Measurements from ENCODE around the gene SPINK2. TPM values are rescaled to one million over a fixed set of nuclear protein-coding genes. Genes with fewer than 3 reads are reported as not detected.

The SPINK2 gene
- total and polyA plus RNA-seq, 2 experiments from 2014 or later, result not detected

DNA sequence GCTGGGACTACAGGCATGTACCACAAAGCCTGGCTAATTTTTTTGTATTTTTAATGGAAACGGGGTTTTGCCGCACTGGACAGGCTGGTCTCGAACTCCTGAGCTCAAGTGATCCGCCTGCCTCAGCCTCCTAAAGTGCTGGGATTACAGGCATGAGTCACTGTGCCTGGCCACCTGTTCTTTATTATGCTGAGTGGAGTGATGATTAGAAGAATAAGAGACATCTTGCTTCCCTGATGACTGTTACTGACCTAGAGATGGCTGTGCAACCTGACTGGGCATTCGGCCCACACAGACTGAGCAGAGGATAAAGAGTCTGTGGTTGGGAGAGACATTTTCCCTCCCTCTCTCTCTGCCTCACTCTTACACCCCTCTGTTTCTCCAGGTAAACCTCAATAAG, 56.7 kb downstream of the SPINK2 start:
- Histone ChIP-seq H3K4me1 (ENCODE audit: insufficient read depth) (0 out of 2 replicates have a peak, but pooled peaks cover 3% of the 10 kb centered on the region), H3K9ac (no peak overlapping the region), H3K9me3 (ENCODE audit: low read depth) (no peaks in the 10 kb centered on the region), H4K20me1 (ENCODE audit: insufficient read depth) (no peaks in the 10 kb centered on the region), H3K4me3 (no peak overlapping the region), H2AFZ (no peak overlapping the region), H3K27me3 (replicated peaks; ENCODE audit: insufficient read depth) (peaks cover 7% of the 10 kb centered on the region), H3K36me3 (ENCODE audit: low read depth) (no peaks in the 10 kb centered on the region), H3K79me2 (ENCODE audit: insufficient read depth) (no peaks in the 10 kb centered on the region), H3K9me2 (ENCODE audit: insufficient read depth) (no peaks in the 10 kb centered on the region), H3K4me2 (ENCODE audit: unreplicated experiment) (no peak overlapping the region), H3F3A (ENCODE audit: insufficient read depth) (no peaks in the 10 kb centered on the region), H3K27ac (no peak overlapping the region)
- no peak for TF ChIP-seq EZH2 (IDR thresholded peaks at IDR 0.05; ENCODE audit: insufficient read depth, poor library complexity, severe bottlenecking)
- TF ChIP-seq EZH2phosphoT487 (IDR thresholded peaks at IDR 0.05; ENCODE audit: insufficient read depth, low read depth), result no peak
- DNase-seq, result peak; percentile 71
- in situ Hi-C loops (cut with MboI), result no loop called here
- 15 to 29% methylated on average over 5 of the region's 5 CpGs for WGBS, 2 experiments (ENCODE audit: low coverage in 1 of 2, low lambda C conversion rate in 2 of 2, missing lambda C conversion rate in 2 of 2)

DNA sequence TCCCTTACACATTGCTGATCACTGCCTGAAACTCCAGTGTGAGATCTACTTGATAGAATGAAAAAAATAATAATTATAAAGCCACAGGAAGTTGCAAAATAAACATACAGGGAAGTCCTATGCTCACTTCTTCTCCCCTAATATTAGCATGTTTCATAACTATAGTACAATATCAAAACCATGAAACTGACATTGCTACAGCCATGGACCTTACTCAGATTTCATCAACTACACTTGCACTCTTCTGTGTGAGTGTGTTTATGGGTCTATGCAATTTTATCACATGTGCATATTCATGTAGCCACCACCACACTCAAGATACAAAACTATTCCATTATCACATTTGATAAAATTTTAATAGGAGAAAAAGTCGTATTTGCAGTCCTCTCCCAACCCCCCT, 57.3 kb downstream of the SPINK2 start:
- Histone ChIP-seq H3K36me3 (ENCODE audit: low read depth) (no peaks in the 10 kb centered on the region), H3K27me3 (replicated peaks; ENCODE audit: insufficient read depth) (peaks cover 7% of the 10 kb centered on the region), H3K9ac (no peak overlapping the region), H3F3A (ENCODE audit: insufficient read depth) (no peaks in the 10 kb centered on the region), H2AFZ (no peak overlapping the region), H3K4me1 (ENCODE audit: insufficient read depth) (0 out of 2 replicates have a peak, but pooled peaks cover 3% of the 10 kb centered on the region), H3K4me3 (no peak overlapping the region), H3K9me3 (ENCODE audit: low read depth) (no peaks in the 10 kb centered on the region), H3K4me2 (ENCODE audit: unreplicated experiment) (no peak overlapping the region), H4K20me1 (ENCODE audit: insufficient read depth) (no peaks in the 10 kb centered on the region), H3K9me2 (ENCODE audit: insufficient read depth) (no peaks in the 10 kb centered on the region), H3K27ac (no peak overlapping the region), H3K79me2 (ENCODE audit: insufficient read depth) (no peaks in the 10 kb centered on the region)
- in situ Hi-C loops (cut with MboI), result no loop called here
- no peak for DNase-seq
- 29 to 42% methylated on average over 1 of the region's 1 CpG for WGBS, 2 experiments (ENCODE audit: low coverage in 1 of 2, low lambda C conversion rate in 2 of 2, missing lambda C conversion rate in 2 of 2)
- no peak for TF ChIP-seq EZH2 (IDR thresholded peaks at IDR 0.05; ENCODE audit: insufficient read depth, poor library complexity, severe bottlenecking)
- TF ChIP-seq EZH2phosphoT487 (IDR thresholded peaks at IDR 0.05; ENCODE audit: insufficient read depth, low read depth), result no peak

GRCh38 chr4:56762484-56763250, 58.8 kb downstream of the SPINK2 start:
- peaks cover 11% of the 10 kb centered on the region for H3K4me1 ChIP-seq (ENCODE audit: insufficient read depth)
- no peak overlapping the region for H3K27ac ChIP-seq
- no peaks in the 10 kb centered on the region for H4K20me1 ChIP-seq (ENCODE audit: insufficient read depth)
- no peak overlapping the region for H3K4me2 ChIP-seq (ENCODE audit: unreplicated experiment)
- no peak for DNase-seq
- in situ Hi-C loops (cut with MboI), result no loop called here
- H3K9ac ChIP-seq, result no peak overlapping the region
- 43 to 45% methylated on average over 10 of the region's 10 CpGs for WGBS, 2 experiments (ENCODE audit: low coverage in 1 of 2, low lambda C conversion rate in 2 of 2, missing lambda C conversion rate in 2 of 2)
- no peaks in the 10 kb centered on the region for H3K9me3 ChIP-seq (ENCODE audit: low read depth)
- H3K9me2 ChIP-seq (ENCODE audit: insufficient read depth), result no peaks in the 10 kb centered on the region
- peaks cover 7% of the 10 kb centered on the region for H3K27me3 ChIP-seq (replicated peaks; ENCODE audit: insufficient read depth)
- no peak overlapping the region for H2AFZ ChIP-seq
- 0 out of 2 replicates have a peak, but pooled peaks cover 6% of the 10 kb centered on the region for H3F3A ChIP-seq (ENCODE audit: insufficient read depth)
- no peaks in the 10 kb centered on the region for H3K79me2 ChIP-seq (ENCODE audit: insufficient read depth)
- H3K4me3 ChIP-seq, result no peak overlapping the region
- TF ChIP-seq EZH2phosphoT487 (IDR thresholded peaks at IDR 0.05; ENCODE audit: insufficient read depth, low read depth) (no peak), EZH2 (IDR thresholded peaks at IDR 0.05; ENCODE audit: insufficient read depth, poor library complexity, severe bottlenecking) (no peak)
- H3K36me3 ChIP-seq (ENCODE audit: low read depth), result no peaks in the 10 kb centered on the region

- Histone ChIP-seq H3K27ac (no peak overlapping the region), H3K4me3 (no peak overlapping the region), H3K27me3 (replicated peaks; ENCODE audit: insufficient read depth) (peaks cover 7% of the 10 kb centered on the region), H3K4me2 (ENCODE audit: unreplicated experiment) (no peak overlapping the region), H4K20me1 (ENCODE audit: insufficient read depth) (no peaks in the 10 kb centered on the region), H3K9me3 (ENCODE audit: low read depth) (no peaks in the 10 kb centered on the region), H3K36me3 (ENCODE audit: low read depth) (no peaks in the 10 kb centered on the region), H3K79me2 (ENCODE audit: insufficient read depth) (no peaks in the 10 kb centered on the region), H3K4me1 (ENCODE audit: insufficient read depth) (peaks cover 28% of the 10 kb centered on the region), H2AFZ (no peak overlapping the region), H3K9me2 (ENCODE audit: insufficient read depth) (no peaks in the 10 kb centered on the region), H3F3A (ENCODE audit: insufficient read depth) (peaks cover 20% of the 10 kb centered on the region), H3K9ac (no peak overlapping the region)
- WGBS, 2 experiments (ENCODE audit: low coverage in 1 of 2, low lambda C conversion rate in 2 of 2, missing lambda C conversion rate in 2 of 2), result 35 to 36% methylated on average over 1 of the region's 1 CpG
- in situ Hi-C loops (cut with MboI), result no loop called here
- TF ChIP-seq EZH2phosphoT487 (IDR thresholded peaks at IDR 0.05; ENCODE audit: insufficient read depth, low read depth) (no peak), EZH2 (IDR thresholded peaks at IDR 0.05; ENCODE audit: insufficient read depth, poor library complexity, severe bottlenecking) (no peak)
- DNase-seq, result no peak
Observed at GRCh38 chr4:56760183-56760582, 61.3 kb downstream of the SPINK2 start.

Small RNA genes within 50 kb of the gene (small RNA-seq; reads per million reads assigned to genes)
- gene RF00017 (ENCODE audit: low read depth, low replicate concordance) (not detected), gene RF00019 (ENCODE audit: low read depth, low replicate concordance) (not detected), gene RN7SL357P (ENCODE audit: low read depth, low replicate concordance) (not detected), gene RN7SL492P (ENCODE audit: low read depth, low replicate concordance) (not detected)

Other genes starting within 250 kb of the SPINK2 start
- gene HOPX, start 140.4 kb downstream of the SPINK2 start, total RNA-seq (2014; rRNA removed; shearing (Covaris generic)), result not detected in 2 replicates
- not detected in 2 replicates for gene HOPX, start 140.4 kb downstream of the SPINK2 start, polyA plus RNA-seq (2016; fragmentation: Nextera tagmentation; extraction: Ambion mirVana)
- gene REST, start 86.2 kb upstream of the SPINK2 start, total RNA-seq (2014; rRNA removed; shearing (Covaris generic)), result 32.9 and 36.7 TPM in 2 replicates
- gene REST, start 86.2 kb upstream of the SPINK2 start, polyA plus RNA-seq (2016; fragmentation: Nextera tagmentation; extraction: Ambion mirVana), result 54.6 and 60.1 TPM in 2 replicates
- gene NOA1, start 155.9 kb upstream of the SPINK2 start, total RNA-seq (2014; rRNA removed; shearing (Covaris generic)), result 17.3 and 19.3 TPM in 2 replicates
- 9.1 and 9.5 TPM in 2 replicates for gene NOA1, start 155.9 kb upstream of the SPINK2 start, polyA plus RNA-seq (2016; fragmentation: Nextera tagmentation; extraction: Ambion mirVana)
- 83.5 and 86.1 TPM in 2 replicates for gene POLR2B, start 157.2 kb upstream of the SPINK2 start, total RNA-seq (2014; rRNA removed; shearing (Covaris generic))
- 47.6 and 50.8 TPM in 2 replicates for gene POLR2B, start 157.2 kb upstream of the SPINK2 start, polyA plus RNA-seq (2016; fragmentation: Nextera tagmentation; extraction: Ambion mirVana)

Data from GM23248 (cell line).